ENCODE data around the gene PGK1. TPM values are rescaled to one million over a fixed set of nuclear protein-coding genes. Genes with fewer than 3 reads are reported as not detected.
A peak's percentile ranks its signal among the peaks of the same experiment; 100 is the strongest.
"Not testable (repeated sequence)": the region's sequence is repeated elsewhere in the genome, so short reads cannot be mapped to it uniquely, and the experiment has no call there.

The PGK1 gene
- total RNA-seq, 1 donor from 2014 or later = 245 TPM

DNA sequence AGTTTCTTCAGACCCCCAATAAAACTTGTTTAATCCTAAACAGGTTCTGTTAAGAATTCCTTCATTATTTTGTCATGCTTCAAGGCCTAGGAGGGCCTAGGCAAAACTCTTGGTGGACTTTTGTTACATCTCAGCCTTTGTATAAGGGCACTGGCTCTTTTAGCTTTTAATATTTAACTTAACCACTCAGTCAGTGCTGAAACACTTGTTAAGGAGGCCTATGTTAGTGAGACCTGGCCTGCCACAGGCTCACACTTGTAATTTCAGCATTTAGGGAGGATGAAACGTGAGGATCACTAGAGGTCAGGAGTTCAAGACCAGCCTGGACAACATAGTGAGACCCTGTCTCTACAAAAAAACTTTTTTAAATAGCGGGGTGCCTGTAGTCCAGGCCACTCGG is 32.7 kb upstream of the PGK1 start:
- Histone ChIP-seq H3K27me3 (ENCODE audit: control insufficient read depth, insufficient read depth, low read length) (no peaks in the 10 kb centered on the region), H3K36me3 (ENCODE audit: control insufficient read depth, insufficient read depth, low read length) (no peaks in the 10 kb centered on the region)
- DNase-seq (ENCODE audit: low read depth) = no peak

DNA sequence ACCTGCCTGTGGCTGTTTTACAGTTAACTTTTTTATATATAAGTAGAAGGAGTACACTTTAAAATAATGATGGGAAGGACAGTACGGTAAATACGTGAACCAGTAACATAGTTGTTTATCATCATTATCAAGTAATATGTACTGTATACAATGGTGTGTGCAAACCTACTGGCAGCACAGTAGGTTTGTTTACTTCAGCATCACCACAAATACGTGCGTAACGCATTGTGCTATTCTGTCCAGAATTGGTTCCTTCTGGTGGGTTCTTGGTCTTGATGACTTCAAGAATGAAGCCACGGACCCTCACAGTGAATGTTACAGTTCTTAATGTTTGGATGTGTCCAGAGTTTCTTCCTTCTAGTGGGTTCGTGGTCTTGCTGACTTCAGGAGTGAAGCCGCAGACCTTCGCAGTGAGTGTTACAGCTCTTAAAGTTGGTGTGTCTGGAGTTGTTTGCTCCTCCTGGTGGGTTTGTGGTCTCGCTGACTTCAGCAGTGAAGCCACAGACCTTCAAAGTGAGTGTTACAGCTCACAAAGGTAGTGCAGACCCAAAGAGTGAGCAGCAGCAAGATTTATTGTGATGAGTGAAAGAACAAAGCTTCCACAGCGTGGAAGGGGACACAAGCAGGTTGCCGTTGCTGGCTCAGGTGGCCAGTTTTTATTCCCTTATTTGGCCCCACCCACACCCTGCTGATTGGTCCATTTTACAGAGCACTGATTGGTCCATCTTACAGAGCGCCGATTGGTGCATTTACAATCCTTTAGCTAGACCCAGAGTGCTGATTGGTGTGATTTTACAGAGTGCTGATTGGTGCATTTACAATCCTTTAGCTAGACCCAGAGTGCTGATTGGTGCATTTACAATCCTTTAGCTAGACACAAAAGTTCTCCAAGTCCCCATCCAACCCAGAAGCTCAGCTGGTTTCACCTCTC is 30.6 kb upstream of the PGK1 start:
- H3K36me3 ChIP-seq (ENCODE audit: control insufficient read depth, insufficient read depth, low read length); DNase-seq (ENCODE audit: low read depth); H3K4me3 ChIP-seq (ENCODE audit: low read depth, low read length); H3K27me3 ChIP-seq (ENCODE audit: control insufficient read depth, insufficient read depth, low read length): not testable (repeated sequence)

More for the DNA sequence above, 32.7 kb upstream of the PGK1 start:
- TF ChIP-seq, protein P1, sequence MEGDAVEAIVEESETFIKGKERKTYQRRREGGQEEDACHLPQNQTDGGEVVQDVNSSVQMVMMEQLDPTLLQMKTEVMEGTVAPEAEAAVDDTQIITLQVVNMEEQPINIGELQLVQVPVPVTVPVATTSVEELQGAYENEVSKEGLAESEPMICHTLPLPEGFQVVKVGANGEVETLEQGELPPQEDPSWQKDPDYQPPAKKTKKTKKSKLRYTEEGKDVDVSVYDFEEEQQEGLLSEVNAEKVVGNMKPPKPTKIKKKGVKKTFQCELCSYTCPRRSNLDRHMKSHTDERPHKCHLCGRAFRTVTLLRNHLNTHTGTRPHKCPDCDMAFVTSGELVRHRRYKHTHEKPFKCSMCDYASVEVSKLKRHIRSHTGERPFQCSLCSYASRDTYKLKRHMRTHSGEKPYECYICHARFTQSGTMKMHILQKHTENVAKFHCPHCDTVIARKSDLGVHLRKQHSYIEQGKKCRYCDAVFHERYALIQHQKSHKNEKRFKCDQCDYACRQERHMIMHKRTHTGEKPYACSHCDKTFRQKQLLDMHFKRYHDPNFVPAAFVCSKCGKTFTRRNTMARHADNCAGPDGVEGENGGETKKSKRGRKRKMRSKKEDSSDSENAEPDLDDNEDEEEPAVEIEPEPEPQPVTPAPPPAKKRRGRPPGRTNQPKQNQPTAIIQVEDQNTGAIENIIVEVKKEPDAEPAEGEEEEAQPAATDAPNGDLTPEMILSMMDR (IDR thresholded peaks at IDR 0.05; ENCODE audit: insufficient read depth, low read length, poor library complexity, severe bottlenecking) = no peak
- H3K4me3 ChIP-seq (ENCODE audit: low read depth, low read length) = no peak overlapping the region

DNA sequence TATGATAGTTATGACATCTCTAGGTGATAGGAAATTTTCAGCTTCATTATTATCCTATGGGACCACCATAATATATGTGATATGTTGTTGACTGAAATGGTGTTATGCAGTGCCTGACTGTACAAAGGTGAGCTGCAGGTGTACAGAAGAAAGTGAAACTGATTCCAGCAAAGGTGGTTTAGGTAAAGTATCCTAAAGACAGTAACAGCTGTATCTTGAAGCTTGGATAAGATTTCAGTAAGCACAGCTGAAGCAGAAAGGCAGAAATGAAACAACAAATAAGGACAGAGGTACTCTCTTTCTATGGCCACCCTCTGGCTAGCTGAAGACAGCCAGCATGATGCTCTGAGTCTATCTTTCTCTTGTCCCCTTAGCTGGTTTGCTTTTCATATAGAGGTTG is 30.0 kb upstream of the PGK1 start:
- no peak for DNase-seq (ENCODE audit: low read depth)
- H3K4me3 ChIP-seq (ENCODE audit: low read depth, low read length) = no peak overlapping the region
- no peaks in the 10 kb centered on the region for H3K36me3 ChIP-seq (ENCODE audit: control insufficient read depth, insufficient read depth, low read length)
- H3K27me3 ChIP-seq (ENCODE audit: control insufficient read depth, insufficient read depth, low read length) = no peaks in the 10 kb centered on the region
- TF ChIP-seq, protein P1 (IDR thresholded peaks at IDR 0.05; ENCODE audit: insufficient read depth, low read length, poor library complexity, severe bottlenecking) = no peak

DNA sequence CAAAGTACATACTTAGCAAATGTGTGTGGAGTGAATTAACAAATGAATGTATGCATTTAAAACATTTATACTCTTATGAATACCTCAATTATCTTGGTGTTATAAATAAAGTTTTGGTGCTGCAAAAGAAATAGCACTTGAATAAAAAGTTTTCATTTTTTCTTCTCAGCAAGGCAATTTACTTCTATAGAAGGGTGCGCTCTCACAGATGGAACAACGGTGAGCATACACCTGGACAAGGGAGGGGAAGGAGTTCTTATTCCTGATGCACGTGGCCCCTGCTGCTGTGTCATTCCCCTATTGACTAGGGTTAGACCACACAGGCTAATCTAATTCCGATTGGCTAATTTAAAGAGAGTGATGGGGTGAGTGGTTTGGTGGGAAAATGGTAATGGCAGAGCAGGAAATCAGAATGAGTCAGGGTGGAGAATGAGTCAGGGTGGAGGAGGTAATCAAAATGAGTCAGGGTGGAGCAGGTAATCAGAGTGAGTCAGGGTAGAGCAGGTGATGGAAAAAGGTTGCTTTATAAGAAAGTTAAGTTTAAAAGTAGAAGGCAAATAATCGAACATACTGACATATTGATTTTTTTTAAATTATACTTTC is 28.2 kb upstream of the PGK1 start:
- Histone ChIP-seq H3K4me3 (ENCODE audit: low read depth, low read length) (no peak overlapping the region), H3K27me3 (ENCODE audit: control insufficient read depth, insufficient read depth, low read length) (no peaks in the 10 kb centered on the region), H3K36me3 (ENCODE audit: control insufficient read depth, insufficient read depth, low read length) (no peaks in the 10 kb centered on the region)
- DNase-seq (ENCODE audit: low read depth) = no peak
- TF ChIP-seq, protein P1 (IDR thresholded peaks at IDR 0.05; ENCODE audit: insufficient read depth, low read length, poor library complexity, severe bottlenecking) = no peak

DNA sequence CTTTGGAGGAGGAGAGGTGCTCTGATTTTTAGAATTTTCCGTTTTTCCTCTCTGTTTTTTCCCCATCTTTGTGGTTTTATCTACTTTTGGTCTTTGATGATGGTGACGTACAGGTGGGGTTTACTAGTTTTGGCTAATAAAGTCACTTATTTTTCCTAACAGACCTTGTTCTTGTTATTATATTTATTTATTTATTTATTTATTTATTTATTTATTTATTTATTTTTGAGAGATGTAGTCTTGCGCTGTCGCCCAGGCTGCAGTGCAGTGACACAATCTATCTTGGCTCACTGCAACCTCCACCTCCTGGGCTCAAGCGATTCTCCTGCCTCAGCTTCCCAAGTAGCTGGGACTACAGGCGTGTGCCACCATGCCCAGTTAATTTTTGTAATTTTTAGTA is 22.6 kb upstream of the PGK1 start:
- not testable (repeated sequence) for DNase-seq (ENCODE audit: low read depth); H3K4me3 ChIP-seq (ENCODE audit: low read depth, low read length); H3K36me3 ChIP-seq (ENCODE audit: control insufficient read depth, insufficient read depth, low read length); H3K27me3 ChIP-seq (ENCODE audit: control insufficient read depth, insufficient read depth, low read length)

DNA sequence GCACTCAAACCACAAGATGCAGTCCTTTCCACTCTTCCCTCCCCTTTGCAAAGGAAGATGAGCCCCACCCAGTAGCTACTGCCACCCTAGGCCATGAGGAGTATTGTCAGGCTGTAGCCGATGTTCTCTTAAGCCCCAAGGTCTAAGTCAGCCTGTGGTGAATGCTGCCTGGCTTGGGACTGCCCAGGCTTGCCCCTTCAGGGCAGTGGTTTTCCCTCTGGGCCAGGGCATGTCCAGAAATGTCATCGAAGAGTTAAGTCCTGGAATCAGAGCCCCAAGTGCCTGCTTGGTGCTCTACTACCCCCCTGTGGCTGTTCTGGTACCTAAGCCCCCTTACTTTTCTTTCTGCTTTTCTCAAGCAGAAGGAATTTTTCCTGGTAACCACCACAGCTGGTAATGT is 11.8 kb upstream of the PGK1 start:
- TF ChIP-seq, protein P1 (IDR thresholded peaks at IDR 0.05; ENCODE audit: insufficient read depth, low read length, poor library complexity, severe bottlenecking) = peak; percentile 48
- H3K36me3 ChIP-seq (ENCODE audit: control insufficient read depth, insufficient read depth, low read length) = no peaks in the 10 kb centered on the region
- no peak for DNase-seq (ENCODE audit: low read depth)
- H3K27me3 ChIP-seq (ENCODE audit: control insufficient read depth, insufficient read depth, low read length) = no peaks in the 10 kb centered on the region
- no peak overlapping the region for H3K4me3 ChIP-seq (ENCODE audit: low read depth, low read length)
